ENCODE measurements around the gene EYA3. TPM values are rescaled to one million over a fixed set of nuclear protein-coding genes. Genes with fewer than 3 reads are reported as not detected.

EYA3 gene
- total and polyA plus RNA-seq, 2 of the 4 experiments (the other 2 are of a cell fraction) = 9.1 to 17.6 TPM

GRCh38 chr1:28129150-28129549, 40.7 kb upstream of the EYA3 start:
- Histone ChIP-seq H4K5ac (ENCODE audit: low read depth, low read length) (no peak overlapping the region), H3K4ac (ENCODE audit: low read depth, low read length) (peak overlapping the region; percentile 33; the same call in 1 of the 2 replicates), H3K27ac (ENCODE audit: insufficient read depth, low read length) (no peak overlapping the region), H3K79me1 (ENCODE audit: low read depth in 1 of 2, low read length in 2 of 2) (no peaks in the 10 kb centered on the region), H3K56ac (ENCODE audit: extremely low read depth, insufficient read depth, low read length) (no peak overlapping the region), H2BK15ac (ENCODE audit: low read depth, low read length) (peak overlapping the region; percentile 84; the same call in 1 of the 3 replicates), H3K4me3 (ENCODE audit: insufficient read depth, low read depth, low read length) (no peak overlapping the region), H3K23ac (ENCODE audit: low read depth, low read length) (no peak overlapping the region), H2BK20ac (ENCODE audit: low read depth, low read length) (peak overlapping the region; percentile 41; the same call in 1 of the 2 replicates), H3K36me3 (ENCODE audit: control insufficient read depth, insufficient read depth, low read length) (no peaks in the 10 kb centered on the region), H2BK5ac (ENCODE audit: low read depth, low read length, poor library complexity, severe bottlenecking) (peak overlapping the region; percentile 27), H4K20me1 (ENCODE audit: insufficient read depth, low read length) (no peaks in the 10 kb centered on the region), H4K8ac (ENCODE audit: low read depth in 2 of 2, low read length in 2 of 2) (peak overlapping the region in 1 of 2 experiments; percentile 74; a peak in 1 of 4 replicates), H3K9me3 (ENCODE audit: control insufficient read depth, insufficient read depth, low read length) (no peaks in the 10 kb centered on the region; the same call in 1 of the 2 replicates), H3K14ac (replicated peaks; ENCODE audit: low read depth, low read length) (no peak overlapping the region; the same call in 1 of the 2 replicates), H4K91ac (ENCODE audit: insufficient read depth, low read depth, low read length) (peak overlapping the region; percentile 68; the same call in 1 of the 2 replicates), H3K4me1 (ENCODE audit: control insufficient read depth, insufficient read depth, low read length) (peaks cover 3% of the 10 kb centered on the region; the same call in 1 of the 2 replicates), H2AFZ (replicated peaks; ENCODE audit: low read length, poor library complexity) (peak overlapping the region; percentile 9), H2AK9ac (replicated peaks; ENCODE audit: low read depth, low read length, poor library complexity) (peak overlapping the region; percentile 80), H2AK5ac (ENCODE audit: low read depth, low read length) (no peak overlapping the region), H3K9ac (ENCODE audit: low read depth, low read length) (no peak overlapping the region), H3K4me2 (ENCODE audit: low read depth, low read length) (no peak overlapping the region), H3K18ac (ENCODE audit: low read depth, low read length) (no peak overlapping the region), H3K27me3 (ENCODE audit: control insufficient read depth, insufficient read depth, low read length) (no peaks in the 10 kb centered on the region), H3K9me1 (ENCODE audit: insufficient read depth, low read length) (no peaks in the 10 kb centered on the region), H2BK120ac (ENCODE audit: low read depth, low read length) (peak overlapping the region; percentile 9; the same call in 1 of the 2 replicates)
- intact Hi-C loops (cut with micrococcal nuclease) (no loop called here), dilution Hi-C loops (cut with HindIII; ENCODE audit: low sequenced_read_pairs, unreplicated experiment) (no loop called here), in situ Hi-C loops (cut with MboI; ENCODE audit: low sequenced_read_pairs) (no loop called here)
- TF ChIP-seq CEBPB (IDR thresholded peaks at IDR 0.05; ENCODE audit: low read depth, low read length) (peak; percentile 8; the same call in 1 of the 2 replicates), BHLHE40 (IDR thresholded peaks at IDR 0.05; ENCODE audit: low read depth, low read length) (no peak)
- DNase-seq (peak; percentile 82), ATAC-seq (ENCODE audit: low read depth) (peak; percentile 62)
- WGBS, 2 experiments (ENCODE audit: extremely low coverage in 2 of 2, insufficient read length in 1 of 2) = no CpG with 5 or more reads among the region's 1 CpG
- ChIA-PET CTCF (no interaction called here), POLR2A (ENCODE audit: unreplicated experiment) (no interaction called here)
- BruUV-seq (replicated peaks) = no TSS peak

All from IMR-90 (cell line).